HG02678 (cell line): ENCODE results near the gene GADL1.
A peak's percentile ranks its signal among the peaks of the same experiment; 100 is the strongest.

ENCODE experiments used
- ATAC-seq: cut with Tn5 transposase; IDR thresholded peaks from one replicate; pipeline ENCODE4 v1.9.1; 2021; ENCODE audit warnings: mild to moderate bottlenecking, moderate library complexity; ENCODE audit not compliant: unreplicated experiment

GADL1 gene

DNA sequence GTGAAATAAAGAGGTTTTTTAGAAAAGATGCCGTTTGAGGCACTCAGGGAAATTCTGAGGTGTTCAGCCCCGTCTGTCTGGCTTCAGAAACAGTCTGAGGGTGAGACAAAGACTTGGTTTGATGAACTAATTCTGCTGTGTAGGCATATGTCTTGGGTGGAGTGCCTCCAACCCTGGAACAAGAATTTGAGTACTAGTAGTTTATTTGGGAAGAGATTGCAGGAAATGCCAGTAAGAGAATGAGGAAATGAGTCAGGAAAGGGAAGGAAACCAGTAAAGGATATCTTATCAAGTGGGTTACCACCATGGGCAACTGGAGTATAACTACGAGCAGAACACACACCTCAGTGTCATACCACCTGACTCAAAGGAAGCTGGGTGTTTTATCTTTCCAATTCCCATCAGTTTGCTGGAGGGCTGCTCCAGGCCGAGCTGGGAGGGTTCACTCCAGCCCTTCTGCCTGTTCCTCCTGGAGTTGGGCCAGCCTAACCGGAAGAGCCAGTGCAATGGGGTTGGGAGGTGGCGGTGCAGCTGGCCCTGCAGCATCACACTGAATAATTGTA is 212.7 kb downstream of the GADL1 start:
- no peak for ATAC-seq

DNA sequence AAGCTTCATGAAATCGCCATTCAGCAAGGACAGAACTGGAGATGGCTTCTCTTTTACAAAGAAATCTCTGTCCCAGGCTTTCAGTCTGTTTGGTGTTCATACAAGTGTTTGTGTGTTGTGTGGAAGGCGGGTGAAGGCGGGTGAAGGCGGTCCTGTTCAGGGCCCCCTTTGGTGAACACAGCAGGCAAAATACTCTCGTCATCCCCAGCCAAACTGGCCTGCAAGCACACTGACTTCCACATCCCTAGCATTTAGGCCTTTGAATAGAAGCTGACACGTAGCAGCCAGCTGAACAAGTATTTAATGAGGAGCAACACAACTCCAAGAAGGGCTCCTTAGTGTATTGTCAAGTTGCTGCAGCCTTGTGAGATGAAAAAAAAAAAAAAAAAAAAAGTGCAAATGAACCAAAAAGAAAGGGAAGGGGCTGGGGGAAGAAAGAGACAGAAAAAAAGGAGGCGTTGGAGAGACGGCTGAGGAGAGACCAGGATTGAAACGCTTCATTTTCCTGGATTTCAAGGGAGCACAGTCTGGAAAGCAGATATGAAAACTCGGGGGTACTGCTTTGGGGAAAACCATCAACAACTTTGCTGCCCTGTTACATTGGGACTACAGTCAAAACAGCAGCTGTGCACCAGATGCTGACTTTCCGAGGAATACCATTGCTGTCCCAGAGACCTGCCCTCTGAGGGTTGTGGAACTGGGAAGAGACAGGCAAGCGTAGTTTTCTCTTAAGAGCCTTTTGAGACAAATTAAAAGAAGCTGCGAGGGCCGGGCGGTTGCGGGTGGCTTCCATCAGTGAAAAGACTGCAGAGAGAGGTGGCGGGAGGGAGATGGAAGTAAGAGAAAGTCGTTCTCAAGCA is 213.4 kb downstream of the GADL1 start:
- ATAC-seq: no peak

DNA sequence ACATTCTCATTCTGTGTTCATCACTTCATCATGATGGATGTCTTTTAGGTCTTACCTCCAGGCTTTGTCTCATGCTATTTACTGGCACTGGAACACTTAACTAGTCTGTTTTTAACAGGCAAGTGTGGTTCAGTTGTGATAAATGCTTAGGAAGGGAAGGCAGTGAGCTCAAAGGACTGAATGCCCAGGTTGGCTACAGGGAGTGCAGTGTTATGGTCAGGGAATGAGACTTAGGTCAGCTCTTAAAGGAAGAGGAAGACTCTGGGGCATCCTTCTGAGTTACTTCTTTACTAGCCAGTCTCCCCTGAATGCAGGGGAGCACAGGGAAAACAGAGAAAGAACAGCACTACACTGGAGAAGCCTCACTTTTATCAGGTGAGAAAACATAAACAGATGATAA is 215.4 kb downstream of the GADL1 start:
- no peak for ATAC-seq

DNA sequence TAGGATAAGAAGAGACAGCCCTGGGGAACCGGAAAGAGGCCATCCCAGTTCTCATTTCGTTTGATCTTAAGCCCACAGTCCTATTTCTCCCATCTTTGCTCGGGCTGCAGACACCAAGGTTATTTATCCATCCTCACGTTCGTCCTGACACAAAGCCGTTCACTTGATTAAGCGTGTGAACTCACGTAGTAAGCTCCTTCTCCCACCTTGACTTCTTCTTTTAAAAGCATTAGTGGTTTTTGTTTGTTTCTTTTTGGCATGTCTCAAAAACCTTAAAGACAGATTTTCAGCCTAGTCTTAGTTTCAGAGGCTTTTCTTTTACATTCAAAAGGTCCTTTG is 217.1 kb downstream of the GADL1 start:
- ATAC-seq: no peak

DNA sequence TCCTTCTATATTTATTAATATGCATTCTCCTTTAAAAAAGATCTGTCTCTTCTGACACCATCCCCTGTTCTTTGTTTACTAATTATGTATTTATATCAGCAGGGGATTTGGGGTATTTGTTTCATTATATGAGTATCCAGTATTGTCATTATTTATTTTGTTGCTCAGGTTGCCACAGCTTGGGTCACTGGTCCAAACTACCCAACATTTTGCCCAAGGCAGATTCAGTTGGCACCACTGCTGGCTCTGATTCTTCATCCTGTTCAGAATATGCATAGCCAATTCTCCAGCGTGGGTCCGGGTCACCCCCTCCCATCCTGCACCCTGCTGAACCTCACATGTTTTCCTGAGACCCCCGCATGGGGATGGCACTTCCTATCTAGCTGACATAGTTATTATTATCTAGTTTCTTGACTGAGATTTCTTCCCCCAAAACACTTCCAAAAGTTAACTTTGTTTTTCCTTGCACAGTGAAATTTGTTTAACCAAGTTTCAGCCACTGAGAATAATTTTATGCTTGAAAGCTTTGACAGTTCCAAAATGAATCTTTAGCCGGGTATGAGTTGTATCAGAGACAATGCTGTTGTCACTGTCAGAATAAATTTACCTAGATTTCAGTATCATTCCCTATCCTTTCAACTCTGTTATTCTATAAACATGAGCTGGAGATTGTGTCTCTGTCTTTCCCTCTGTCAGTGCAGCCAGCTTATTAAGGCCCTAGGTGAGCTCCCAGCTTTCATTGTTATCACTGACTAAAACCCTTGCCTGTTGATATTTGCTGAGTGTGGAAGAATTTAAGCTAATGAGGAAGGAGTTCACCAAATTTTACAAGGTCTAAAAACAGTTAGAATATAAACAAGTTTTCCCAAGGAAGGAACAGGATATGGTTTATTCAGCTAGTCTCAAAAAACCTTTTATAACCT is 217.8 kb downstream of the GADL1 start:
- ATAC-seq: peak; percentile 56
